HepG2 (cell line): ENCODE measurements around the gene NOL4L. TPM values are rescaled to one million over a fixed set of nuclear protein-coding genes. Genes with fewer than 3 reads are reported as not detected.
A peak's percentile ranks its signal among the peaks of the same experiment; 100 is the strongest.

Source experiments
- AHR ChIP-seq: IDR thresholded peaks from 2 replicates; pipeline ENCODE4 v1.6.1; 2018; ENCODE audit warnings: missing genetic modification reagents, missing compliant biosample characterization
- ARID2 ChIP-seq: sonication (generic); formaldehyde crosslinking; IDR thresholded peaks from 2 replicates; pipeline ENCODE4 v1.8.1; 2022; ENCODE audit warnings: mild to moderate bottlenecking, missing genetic modification reagents, borderline replicate concordance
- ARNTL ChIP-seq: sonication (generic); formaldehyde crosslinking; IDR thresholded peaks from 2 replicates; pipeline ENCODE4 v1.4.0; 2020; ENCODE audit warnings: mild to moderate bottlenecking, missing genetic modification reagents
- EEA1 ChIP-seq: sonication (generic); formaldehyde crosslinking; IDR thresholded peaks from 2 replicates; pipeline ENCODE4 v1.5.1; 2020; ENCODE audit warnings: mild to moderate bottlenecking, missing genetic modification reagents, borderline replicate concordance
- ETV5 ChIP-seq: IDR thresholded peaks from 2 replicates; pipeline ENCODE4 v1.6.1; 2018; ENCODE audit warnings: missing biosample characterization, missing genetic modification reagents, inconsistent platforms, borderline replicate concordance
- FOXJ3 ChIP-seq: sonication (generic); formaldehyde crosslinking; IDR thresholded peaks from 2 replicates; pipeline ENCODE4 v1.4.0; 2020; ENCODE audit warnings: missing genetic modification reagents, mild to moderate bottlenecking, borderline replicate concordance
- HOXD1 ChIP-seq: sonication (generic); formaldehyde crosslinking; IDR thresholded peaks from 2 replicates; pipeline ENCODE4 v1.5.0; 2020; ENCODE audit warnings: missing genetic modification reagents
- MTF1 ChIP-seq: sonication (generic); formaldehyde crosslinking; IDR thresholded peaks from 2 replicates; pipeline ENCODE4 v1.5.0; 2020; ENCODE audit warnings: missing genetic modification reagents
- MYC ChIP-seq: sonication (generic); formaldehyde crosslinking; IDR thresholded peaks from 2 replicates; pipeline ENCODE4 v1.9.0; 2021; ENCODE audit warnings: missing genetic modification reagents, borderline replicate concordance
- TEAD2 ChIP-seq: sonication (generic); formaldehyde crosslinking; IDR thresholded peaks from 2 replicates; pipeline ENCODE4 v1.9.0; 2021; ENCODE audit warnings: missing genetic modification reagents
- TRIM24 ChIP-seq: sonication (generic); formaldehyde crosslinking; IDR thresholded peaks from 2 replicates; pipeline ENCODE4 v1.8.0; 2022; ENCODE audit warnings: mild to moderate bottlenecking, missing genetic modification reagents
- ZMAT3 ChIP-seq: sonication (generic); formaldehyde crosslinking; conservative IDR thresholded peaks from 2 replicates; pipeline ENCODE4 v1.7.0; 2021; ENCODE audit warnings: missing genetic modification reagents
- ZNF441 ChIP-seq: sonication (generic); formaldehyde crosslinking; IDR thresholded peaks from 2 replicates; pipeline ENCODE4 v1.7.0; 2021; ENCODE audit warnings: missing genetic modification reagents, borderline replicate concordance
- ZNF543 ChIP-seq: sonication (generic); formaldehyde crosslinking; IDR thresholded peaks from 2 replicates; pipeline ENCODE4 v1.4.0; 2020; ENCODE audit warnings: mild to moderate bottlenecking, missing genetic modification reagents
- ZNF546 ChIP-seq: sonication (generic); formaldehyde crosslinking; conservative IDR thresholded peaks from 2 replicates; pipeline ENCODE4 v1.8.1; 2023; ENCODE audit warnings: mild to moderate bottlenecking, missing genetic modification reagents
- ZNF724P ChIP-seq: sonication (generic); formaldehyde crosslinking; IDR thresholded peaks from 2 replicates; pipeline ENCODE4 v1.8.0; 2022; ENCODE audit warnings: missing genetic modification reagents, borderline replicate concordance
- polyA plus RNA-seq, 8 experiments: library from polyadenylated mRNA; depleted of rRNA in 3 of 8; stranded (reverse) in 7 of 8; unstranded in 1 of 8; fragments of >200 nt; fragmentation: Illumina TruSeq in 4 of 8; extraction: Trizol in 4 of 8; gene quantifications; 2 replicates each; pipeline versions ENCODE4 v1.2.1 to v1.2.3, GENCODE V29; 2011 to 2016; ENCODE audit warnings: low read depth in 4 of 8, missing spikeins in 1 of 8, mixed read lengths in 1 of 8; ENCODE audit not compliant: insufficient read depth in 1 of 8
- total RNA-seq, 5 experiments: library from RNA; depleted of rRNA; stranded (reverse); fragments of >200 nt; fragmentation: Illumina TruSeq; extraction: Trizol; gene quantifications; 2 replicates each; pipeline ENCODE4 v1.2.3, GENCODE V29; 2016; ENCODE audit warnings: low read depth in 1 of 5
- TF ChIP-seq, protein P1 (sequence below): sonication (generic); formaldehyde crosslinking; IDR thresholded peaks from 2 replicates; pipeline ENCODE4 v1.4.0; 2020; ENCODE audit warnings: missing genetic modification reagents
- TF ChIP-seq, protein P2 (sequence below): sonication (generic); formaldehyde crosslinking; IDR thresholded peaks from 2 replicates; pipeline ENCODE4 v1.5.0; 2020; ENCODE audit warnings: missing genetic modification reagents, mild to moderate bottlenecking, borderline replicate concordance
- TF ChIP-seq, protein P3 (sequence below): IDR thresholded peaks from 2 replicates; pipeline ENCODE4 v1.6.1; 2016; ENCODE audit warnings: mild to moderate bottlenecking
- TF ChIP-seq, protein P4 (sequence below): IDR thresholded peaks from 2 replicates; pipeline ENCODE4 v1.6.1; 2016; ENCODE audit warnings: missing compliant biosample characterization, missing genetic modification reagents, borderline replicate concordance

NOL4L gene
- total and polyA plus RNA-seq, 2 of the 13 experiments (the other 11 are each of a cell fraction or from before 2014, with no cell fraction given), result 16.6 to 35.4 TPM

DNA sequence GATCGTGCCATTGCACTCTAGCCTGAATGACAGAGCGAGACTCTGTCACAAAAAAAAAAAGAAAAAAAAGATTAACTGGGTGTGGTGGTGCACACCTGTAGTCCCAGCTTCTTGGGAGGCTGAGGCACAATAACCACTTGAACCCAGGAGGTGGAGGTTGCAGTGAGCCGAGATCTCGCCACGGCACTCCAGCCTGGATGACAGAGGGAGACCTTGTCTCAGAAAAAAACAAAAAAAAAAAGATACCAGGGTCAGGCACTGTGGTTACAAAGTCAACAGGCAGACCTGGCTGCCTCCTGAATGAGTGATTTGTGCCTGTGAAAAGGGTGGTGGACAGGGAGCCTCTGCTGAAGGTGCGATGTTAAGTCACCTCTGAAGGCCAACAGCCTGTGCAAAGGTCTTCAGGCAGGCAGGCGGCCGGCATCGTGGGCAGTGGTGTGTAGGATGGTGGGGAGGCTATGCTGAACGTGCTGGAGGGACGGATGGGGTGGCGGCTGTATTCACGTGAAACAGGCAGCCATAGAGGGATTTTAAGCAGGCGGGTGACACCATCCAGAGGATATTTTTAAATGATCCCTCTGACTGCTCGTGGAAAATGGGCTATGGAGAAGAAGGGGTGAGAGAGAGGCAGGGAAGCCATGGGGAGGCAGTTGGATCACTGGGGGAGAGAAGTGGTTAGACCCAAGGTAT, 41.4 kb downstream of the NOL4L start (continued):
- peak; percentile 99 for TF ChIP-seq ARNTL (CRISPR knock-in tag)
- peak; percentile 86 for TF ChIP-seq FOXJ3
- TF ChIP-seq, protein P1, sequence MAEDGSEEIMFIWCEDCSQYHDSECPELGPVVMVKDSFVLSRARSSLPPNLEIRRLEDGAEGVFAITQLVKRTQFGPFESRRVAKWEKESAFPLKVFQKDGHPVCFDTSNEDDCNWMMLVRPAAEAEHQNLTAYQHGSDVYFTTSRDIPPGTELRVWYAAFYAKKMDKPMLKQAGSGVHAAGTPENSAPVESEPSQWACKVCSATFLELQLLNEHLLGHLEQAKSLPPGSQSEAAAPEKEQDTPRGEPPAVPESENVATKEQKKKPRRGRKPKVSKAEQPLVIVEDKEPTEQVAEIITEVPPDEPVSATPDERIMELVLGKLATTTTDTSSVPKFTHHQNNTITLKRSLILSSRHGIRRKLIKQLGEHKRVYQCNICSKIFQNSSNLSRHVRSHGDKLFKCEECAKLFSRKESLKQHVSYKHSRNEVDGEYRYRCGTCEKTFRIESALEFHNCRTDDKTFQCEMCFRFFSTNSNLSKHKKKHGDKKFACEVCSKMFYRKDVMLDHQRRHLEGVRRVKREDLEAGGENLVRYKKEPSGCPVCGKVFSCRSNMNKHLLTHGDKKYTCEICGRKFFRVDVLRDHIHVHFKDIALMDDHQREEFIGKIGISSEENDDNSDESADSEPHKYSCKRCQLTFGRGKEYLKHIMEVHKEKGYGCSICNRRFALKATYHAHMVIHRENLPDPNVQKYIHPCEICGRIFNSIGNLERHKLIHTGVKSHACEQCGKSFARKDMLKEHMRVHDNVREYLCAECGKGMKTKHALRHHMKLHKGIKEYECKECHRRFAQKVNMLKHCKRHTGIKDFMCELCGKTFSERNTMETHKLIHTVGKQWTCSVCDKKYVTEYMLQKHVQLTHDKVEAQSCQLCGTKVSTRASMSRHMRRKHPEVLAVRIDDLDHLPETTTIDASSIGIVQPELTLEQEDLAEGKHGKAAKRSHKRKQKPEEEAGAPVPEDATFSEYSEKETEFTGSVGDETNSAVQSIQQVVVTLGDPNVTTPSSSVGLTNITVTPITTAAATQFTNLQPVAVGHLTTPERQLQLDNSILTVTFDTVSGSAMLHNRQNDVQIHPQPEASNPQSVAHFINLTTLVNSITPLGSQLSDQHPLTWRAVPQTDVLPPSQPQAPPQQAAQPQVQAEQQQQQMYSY (CRISPR knock-in tag), result peak; percentile 75; the same call in 1 of the 2 replicates
- peak; percentile 75; the same call in 1 of the 2 replicates for TF ChIP-seq MTF1 (CRISPR knock-in tag)
- TF ChIP-seq ZNF441 (CRISPR knock-in tag), result peak; percentile 95
- peak; percentile 98 for TF ChIP-seq ZNF546 (CRISPR knock-in tag)
- peak; percentile 96 for TF ChIP-seq ZNF543 (CRISPR knock-in tag)
- TF ChIP-seq MYC (CRISPR knock-in tag), result peak; percentile 98
- no peak for TF ChIP-seq ARID2 (CRISPR knock-in tag)
- TF ChIP-seq, protein P2, sequence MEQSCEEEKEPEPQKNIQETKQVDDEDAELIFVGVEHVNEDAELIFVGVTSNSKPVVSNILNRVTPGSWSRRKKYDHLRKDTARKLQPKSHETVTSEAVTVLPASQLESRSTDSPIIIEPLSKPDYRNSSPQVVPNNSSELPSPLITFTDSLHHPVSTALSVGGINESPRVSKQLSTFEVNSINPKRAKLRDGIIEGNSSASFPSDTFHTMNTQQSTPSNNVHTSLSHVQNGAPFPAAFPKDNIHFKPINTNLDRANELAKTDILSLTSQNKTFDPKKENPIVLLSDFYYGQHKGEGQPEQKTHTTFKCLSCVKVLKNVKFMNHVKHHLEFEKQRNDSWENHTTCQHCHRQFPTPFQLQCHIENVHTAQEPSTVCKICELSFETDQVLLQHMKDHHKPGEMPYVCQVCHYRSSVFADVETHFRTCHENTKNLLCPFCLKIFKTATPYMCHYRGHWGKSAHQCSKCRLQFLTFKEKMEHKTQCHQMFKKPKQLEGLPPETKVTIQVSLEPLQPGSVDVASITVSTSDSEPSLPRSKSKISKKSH (CRISPR knock-in tag), result peak; percentile 86; the same call in 1 of the 2 replicates
- TF ChIP-seq ZNF724P (CRISPR knock-in tag), result peak; percentile 99
- TF ChIP-seq, protein P3, sequence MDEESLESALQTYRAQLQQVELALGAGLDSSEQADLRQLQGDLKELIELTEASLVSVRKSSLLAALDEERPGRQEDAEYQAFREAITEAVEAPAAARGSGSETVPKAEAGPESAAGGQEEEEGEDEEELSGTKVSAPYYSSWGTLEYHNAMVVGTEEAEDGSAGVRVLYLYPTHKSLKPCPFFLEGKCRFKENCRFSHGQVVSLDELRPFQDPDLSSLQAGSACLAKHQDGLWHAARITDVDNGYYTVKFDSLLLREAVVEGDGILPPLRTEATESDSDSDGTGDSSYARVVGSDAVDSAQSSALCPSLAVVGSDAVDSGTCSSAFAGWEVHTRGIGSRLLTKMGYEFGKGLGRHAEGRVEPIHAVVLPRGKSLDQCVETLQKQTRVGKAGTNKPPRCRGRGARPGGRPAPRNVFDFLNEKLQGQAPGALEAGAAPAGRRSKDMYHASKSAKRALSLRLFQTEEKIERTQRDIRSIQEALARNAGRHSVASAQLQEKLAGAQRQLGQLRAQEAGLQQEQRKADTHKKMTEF (CRISPR knock-in tag), result peak; percentile 99
- TF ChIP-seq, protein P4, sequence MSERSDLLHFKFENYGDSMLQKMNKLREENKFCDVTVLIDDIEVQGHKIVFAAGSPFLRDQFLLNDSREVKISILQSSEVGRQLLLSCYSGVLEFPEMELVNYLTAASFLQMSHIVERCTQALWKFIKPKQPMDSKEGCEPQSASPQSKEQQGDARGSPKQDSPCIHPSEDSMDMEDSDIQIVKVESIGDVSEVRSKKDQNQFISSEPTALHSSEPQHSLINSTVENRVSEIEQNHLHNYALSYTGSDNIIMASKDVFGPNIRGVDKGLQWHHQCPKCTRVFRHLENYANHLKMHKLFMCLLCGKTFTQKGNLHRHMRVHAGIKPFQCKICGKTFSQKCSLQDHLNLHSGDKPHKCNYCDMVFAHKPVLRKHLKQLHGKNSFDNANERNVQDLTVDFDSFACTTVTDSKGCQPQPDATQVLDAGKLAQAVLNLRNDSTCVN (CRISPR knock-in tag), result peak; percentile 93
- peak; percentile 89 for TF ChIP-seq ETV5 (CRISPR knock-in tag)
- TF ChIP-seq EEA1 (CRISPR knock-in tag), result peak; percentile 13
- TF ChIP-seq HOXD1 (CRISPR knock-in tag), result peak; percentile 98
- TF ChIP-seq AHR (CRISPR knock-in tag), result no peak; the same call in none of the 2 replicates
- TF ChIP-seq TEAD2 (CRISPR knock-in tag), result peak; percentile 90; the same call in 1 of the 2 replicates
- TF ChIP-seq TRIM24 (CRISPR knock-in tag), result peak; percentile 92; the same call in 1 of the 2 replicates
- TF ChIP-seq ZMAT3, result peak; percentile 99
